GM18499 (cell line): ENCODE data around the gene USP20.

Experiments
- ATAC-seq: cut with Tn5 transposase; IDR thresholded peaks from one replicate; pipeline ENCODE4 v1.9.1; 2021; ENCODE audit warnings: moderate number of reproducible peaks; ENCODE audit not compliant: insufficient read depth, unreplicated experiment

USP20 gene

GRCh38 chr9:129907201-129907600 lies 71.9 kb downstream of the USP20 start:
- ATAC-seq = no peak

DNA sequence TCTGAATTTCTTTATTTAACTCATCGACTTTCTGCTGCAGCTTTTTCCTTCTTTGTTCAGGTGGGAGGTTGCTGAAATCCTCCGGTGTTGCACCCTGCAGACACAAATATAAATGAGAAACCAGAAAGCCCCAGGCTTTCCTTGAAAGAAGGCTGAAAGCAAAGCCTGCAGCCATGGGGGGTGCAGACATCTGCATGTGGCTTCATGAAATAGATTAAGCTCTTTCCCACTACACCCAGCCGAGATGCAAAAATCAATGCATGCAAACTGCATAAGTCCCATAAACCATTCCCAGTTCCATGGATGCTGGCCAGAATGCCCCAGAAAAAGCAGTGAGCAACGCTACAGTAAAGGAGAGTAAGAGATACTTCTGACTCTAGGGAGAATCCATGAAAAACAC lies 73.6 kb downstream of the USP20 start:
- ATAC-seq = no peak

GRCh38 chr9:129909851-129910250 lies 74.6 kb downstream of the USP20 start:
- no peak for ATAC-seq

DNA sequence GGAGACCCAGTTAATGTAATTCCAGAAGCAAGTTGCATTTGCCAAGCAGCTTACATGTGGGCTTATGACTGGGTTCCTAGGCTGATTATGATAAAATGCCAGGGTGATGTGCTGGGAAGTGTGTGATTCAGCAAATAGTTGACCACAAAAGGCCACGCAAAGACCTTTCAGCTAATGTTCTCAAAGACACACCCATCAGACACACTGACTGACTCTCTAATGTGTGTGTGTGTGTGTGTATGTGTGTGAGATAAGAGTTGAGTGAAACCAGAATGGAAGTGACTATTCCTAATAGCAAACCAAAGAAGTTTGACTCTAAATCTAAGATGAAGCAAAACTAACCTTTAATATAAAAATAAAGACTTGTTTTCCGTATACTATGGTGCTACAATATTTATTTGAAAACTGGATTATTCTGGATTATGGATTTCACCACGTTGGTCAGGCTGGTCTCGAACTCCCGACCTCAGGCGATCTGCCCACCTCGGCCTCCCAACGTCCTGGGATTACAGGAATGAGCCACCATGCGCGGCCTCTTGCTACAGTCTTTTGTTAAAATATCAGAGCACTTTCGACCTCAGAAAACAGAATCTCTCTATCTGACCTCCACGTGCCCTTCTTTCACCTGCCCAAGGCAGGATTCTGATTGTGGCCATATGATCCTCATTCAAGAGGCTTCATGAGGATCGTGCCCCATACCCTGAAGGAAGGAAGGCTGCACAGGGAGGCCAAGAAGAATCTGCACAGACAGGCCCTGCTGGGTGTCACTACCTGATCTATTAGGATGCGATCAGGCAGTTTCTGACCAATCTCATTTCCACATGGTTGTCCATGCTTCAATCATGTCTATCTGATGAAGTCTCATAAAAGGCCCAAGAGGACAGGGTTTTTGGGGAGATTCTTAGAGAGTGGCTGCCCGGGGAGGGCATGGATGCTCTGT lies 75.6 kb downstream of the USP20 start:
- ATAC-seq = no peak

DNA sequence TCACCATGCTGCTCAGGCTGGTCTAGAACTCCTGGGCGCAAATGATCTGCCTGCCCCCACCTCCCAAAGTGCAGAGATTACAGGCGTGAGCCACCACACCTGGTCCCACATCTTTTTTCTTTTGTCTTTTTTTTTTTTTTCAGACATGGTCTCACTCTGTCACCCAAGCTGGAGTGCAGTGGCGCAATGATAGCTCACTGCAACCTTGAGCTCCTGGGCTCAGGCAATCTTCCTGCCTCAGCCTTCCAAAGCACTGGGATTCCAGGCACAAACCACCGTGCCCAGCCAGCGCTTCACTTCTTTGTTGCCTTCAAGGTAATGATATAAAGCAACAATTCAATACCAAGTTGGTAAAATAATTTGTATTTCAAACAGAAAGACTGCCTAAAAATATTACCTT lies 78.8 kb downstream of the USP20 start:
- no peak for ATAC-seq

- ATAC-seq = no peak
These were observed 81.4 kb downstream of the USP20 start for GRCh38 chr9:129916707-129917106.

DNA sequence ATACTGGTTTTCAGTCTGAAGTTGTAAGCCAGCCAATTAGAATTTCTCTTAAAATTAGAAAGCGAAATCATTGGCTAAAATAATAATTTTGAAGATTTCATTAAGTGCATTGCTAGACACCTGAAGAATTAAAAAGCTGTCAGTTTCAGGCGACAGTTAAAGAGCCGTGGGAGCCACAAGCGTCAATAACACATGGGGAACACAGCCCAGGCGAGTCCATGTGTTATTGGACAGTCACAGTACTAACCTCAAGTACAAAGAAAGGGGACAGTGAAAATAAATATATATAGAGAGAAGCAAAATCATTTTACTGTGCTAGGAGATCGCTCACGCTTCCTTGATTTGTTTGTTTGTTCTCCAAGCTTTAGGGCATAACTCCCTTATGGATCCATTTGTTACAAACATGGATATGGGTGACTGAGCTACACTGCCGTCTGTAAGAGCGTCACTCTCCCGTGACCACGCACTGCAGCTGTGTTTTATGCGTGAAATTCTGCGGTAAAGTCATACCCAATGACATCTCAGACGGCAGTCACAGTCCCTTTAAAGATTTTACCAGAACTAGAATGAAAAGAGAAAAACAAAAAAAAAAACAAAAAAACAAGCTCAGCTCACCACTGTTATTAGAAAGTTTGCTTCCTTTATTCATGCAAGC lies 83.2 kb downstream of the USP20 start:
- ATAC-seq = no peak

GRCh38 chr9:129919277-129919676 lies 84.0 kb downstream of the USP20 start:
- ATAC-seq = no peak

DNA sequence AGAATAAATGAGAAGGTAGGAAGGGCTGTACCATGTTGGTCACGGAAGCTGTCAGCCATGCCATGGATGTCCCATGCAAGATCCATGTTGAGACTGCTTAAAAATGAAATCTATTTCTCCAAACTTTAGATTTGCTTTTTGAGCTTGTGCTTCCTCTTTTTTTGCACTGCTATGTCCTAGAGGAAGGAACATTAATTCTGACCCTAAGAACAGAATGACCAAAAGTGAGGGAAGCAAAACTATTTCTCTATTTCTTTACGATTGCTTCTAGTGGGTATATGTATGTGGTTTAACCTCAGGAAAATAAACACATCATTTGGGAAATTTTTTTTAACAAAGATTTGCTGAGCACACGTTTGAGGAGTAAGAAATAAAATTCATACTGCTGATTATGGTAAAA lies 84.6 kb downstream of the USP20 start:
- no peak for ATAC-seq

- no peak for ATAC-seq
These were observed 86.6 kb downstream of the USP20 start for GRCh38 chr9:129921905-129922304.

- ATAC-seq = no peak
These were observed 88.3 kb downstream of the USP20 start for GRCh38 chr9:129923589-129923988.

DNA sequence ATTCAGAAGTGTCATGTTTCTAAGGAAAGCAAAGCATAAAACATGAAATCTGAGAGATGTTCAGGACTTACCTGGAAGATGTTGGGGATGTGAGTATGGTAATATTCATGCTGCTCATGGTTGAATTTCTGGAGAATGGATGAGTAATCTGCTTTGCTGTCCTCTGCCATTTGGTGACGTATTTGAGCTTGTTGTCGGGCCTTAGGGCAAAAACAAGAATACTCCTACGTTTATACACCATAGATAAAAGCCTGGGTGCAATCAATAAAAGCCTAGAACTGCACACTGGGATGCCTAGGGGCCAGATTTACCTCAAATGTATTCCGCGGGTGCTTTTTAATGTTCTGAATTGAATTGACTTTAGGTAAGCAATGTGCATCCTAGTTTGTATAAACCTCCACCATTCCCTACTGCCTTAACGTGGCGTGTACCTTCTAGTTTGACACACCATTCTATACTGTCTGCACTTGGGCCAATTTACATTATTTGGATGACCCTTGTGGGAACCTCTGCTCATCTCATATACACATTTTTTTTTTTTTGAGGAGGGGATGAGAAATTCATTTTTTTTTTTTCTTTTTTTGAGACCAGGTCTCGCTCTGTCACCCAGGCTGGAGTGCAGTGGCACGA lies 94.4 kb downstream of the USP20 start:
- no peak for ATAC-seq

- ATAC-seq = no peak
These were observed 95.5 kb downstream of the USP20 start for GRCh38 chr9:129930743-129931142.
